ENCODE measurements around the gene DPY19L1. TPM values are rescaled to one million over a fixed set of nuclear protein-coding genes. Genes with fewer than 3 reads are reported as not detected.

Gene DPY19L1
- total and polyA plus RNA-seq, 2 donors (not counting 3 experiments of a cell fraction or from before 2014, with no cell fraction given), result 30.9 to 53.1 TPM

GRCh38 chr7:35037526-35038341, 449 bp upstream of the DPY19L1 start:
- H3K36me3 ChIP-seq (ENCODE audit: control insufficient read depth in 2 of 2, extremely low read depth in 1 of 2, insufficient read depth in 2 of 2, low read length in 2 of 2), result no peaks in the 10 kb centered on the region
- no peak for TF ChIP-seq FOS (IDR thresholded peaks at IDR 0.05; ENCODE audit: borderline replicate concordance, insufficient read depth, low read length)
- TF ChIP-seq POLR2AphosphoS5 (IDR thresholded peaks at IDR 0.05; ENCODE audit: insufficient read depth, low read depth, low read length), result peak; percentile 64
- no peak for TF ChIP-seq EZH2 (IDR thresholded peaks at IDR 0.05; ENCODE audit: borderline replicate concordance, low read depth, low read length, severe bottlenecking)
- TF ChIP-seq CTCF (IDR thresholded peaks at IDR 0.05; ENCODE audit: extremely low read depth in 1 of 2, insufficient read depth in 1 of 2, low read depth in 1 of 2, low read length in 2 of 2), result peak; percentile 87 to 93
- no peak for TF ChIP-seq POLR2A (IDR thresholded peaks at IDR 0.05; ENCODE audit: low read depth, low read length)
- peak; percentile 9 for TF ChIP-seq GATA2 (IDR thresholded peaks at IDR 0.05; ENCODE audit: insufficient read depth, insufficient read length, low read depth, low read length)
- no peak for TF ChIP-seq MYC (IDR thresholded peaks at IDR 0.05; ENCODE audit: low read depth, low read length)
- TF ChIP-seq, protein P1, sequence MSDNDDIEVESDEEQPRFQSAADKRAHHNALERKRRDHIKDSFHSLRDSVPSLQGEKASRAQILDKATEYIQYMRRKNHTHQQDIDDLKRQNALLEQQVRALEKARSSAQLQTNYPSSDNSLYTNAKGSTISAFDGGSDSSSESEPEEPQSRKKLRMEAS (IDR thresholded peaks at IDR 0.05; ENCODE audit: insufficient read depth, insufficient read length), result no peak
- no peak for TF ChIP-seq JUN (IDR thresholded peaks at IDR 0.05; ENCODE audit: borderline replicate concordance, insufficient read depth, insufficient read length, low read depth)
- H2AFZ ChIP-seq (ENCODE audit: low read depth, low read length), result peak overlapping the region; percentile 94
- H3K4me2 ChIP-seq (ENCODE audit: insufficient read depth, low read length), result peak overlapping the region; percentile 84
- H4K20me1 ChIP-seq (replicated peaks; ENCODE audit: control insufficient read depth, extremely low read depth, insufficient read depth, low read length), result no peaks in the 10 kb centered on the region
- H3K79me2 ChIP-seq (ENCODE audit: control insufficient read depth, insufficient read depth, low read length), result peaks cover 36% of the 10 kb centered on the region
- intact Hi-C loops (cut with micrococcal nuclease) (loop anchor here (1.0 to 10.0 kb wide), 9 partner anchors 110 to 1357 kb away; no protein-coding TSS in a partner anchor), dilution Hi-C loops (cut with MboI; ENCODE audit: extremely low pct_ligation_motif_present, low sequenced_read_pairs) (no loop called here)
- ChIA-PET POLR2A (interaction anchor here (0.6 kb wide), 1 partner anchor 210 kb away, joined by 3 read pairs; no protein-coding TSS in a partner anchor), CTCF (interaction anchor here (0.6 to 1.8 kb wide), 6 partner anchors 14 to 717 kb away, joined by 3 to 9 read pairs (median 4); no protein-coding TSS in a partner anchor)
- H3K9me1 ChIP-seq (replicated peaks; ENCODE audit: control insufficient read depth, extremely low read depth, insufficient read depth, low read length), result no peaks in the 10 kb centered on the region
- H3K27me3 ChIP-seq (ENCODE audit: control insufficient read depth in 2 of 2, insufficient read depth in 2 of 2, low read length in 2 of 2), result no peaks in the 10 kb centered on the region
- FAIRE-seq (no peak), DNase-seq (ENCODE audit: low read depth, low spot score) (peak; percentile 89)
- H3K9me3 ChIP-seq (replicated peaks; ENCODE audit: control insufficient read depth, insufficient read depth, low read length), result no peaks in the 10 kb centered on the region
- H3K27ac ChIP-seq (ENCODE audit: insufficient read depth, low read depth, low read length), result peak overlapping the region; percentile 75
- H3K4me1 ChIP-seq (ENCODE audit: control insufficient read depth, extremely low read depth, insufficient read depth, low read length), result peaks cover 27% of the 10 kb centered on the region
- H3K4me3 ChIP-seq (replicated peaks in 1 of 3; ENCODE audit: insufficient read depth in 1 of 3, low read depth in 1 of 3, low read length in 3 of 3), result peak overlapping the region; percentile 45 to 71 (median 66)
- TSS peak; percentile 44 for BruUV-seq (replicated peaks)
- H3K9ac ChIP-seq (replicated peaks; ENCODE audit: extremely low read depth, insufficient read depth, low read length), result peak overlapping the region; percentile 74
